HG03095 (cell line): Measurements from ENCODE around the gene TLK1.
"Not testable (repeated sequence)": the region's sequence is repeated elsewhere in the genome, so short reads cannot be mapped to it uniquely, and the experiment has no call there.

Experiments
- ATAC-seq: cut with Tn5 transposase; IDR thresholded peaks from one replicate; pipeline ENCODE4 v1.9.1; 2021; ENCODE audit warnings: moderate library complexity; ENCODE audit not compliant: unreplicated experiment

TLK1 gene

DNA sequence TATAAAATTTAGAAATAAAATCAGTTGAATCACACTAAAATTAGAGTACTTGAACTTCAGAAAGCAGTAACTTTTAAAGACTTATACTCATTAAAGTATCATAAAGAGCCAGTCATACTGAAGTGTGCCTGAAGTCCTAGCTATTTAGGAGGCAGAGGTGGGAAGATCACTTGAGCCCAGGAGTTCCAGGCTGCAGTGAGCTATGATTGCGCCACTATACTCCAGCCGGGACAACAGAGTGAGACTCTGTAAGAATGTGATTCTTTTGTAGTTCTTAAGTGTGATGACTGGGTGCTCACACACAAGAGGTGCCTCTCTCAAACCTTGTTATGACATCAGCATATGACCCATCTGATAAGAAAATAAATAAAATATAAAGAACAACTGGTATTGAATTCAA, 14.6 kb downstream of the TLK1 start:
- ATAC-seq = no peak

DNA sequence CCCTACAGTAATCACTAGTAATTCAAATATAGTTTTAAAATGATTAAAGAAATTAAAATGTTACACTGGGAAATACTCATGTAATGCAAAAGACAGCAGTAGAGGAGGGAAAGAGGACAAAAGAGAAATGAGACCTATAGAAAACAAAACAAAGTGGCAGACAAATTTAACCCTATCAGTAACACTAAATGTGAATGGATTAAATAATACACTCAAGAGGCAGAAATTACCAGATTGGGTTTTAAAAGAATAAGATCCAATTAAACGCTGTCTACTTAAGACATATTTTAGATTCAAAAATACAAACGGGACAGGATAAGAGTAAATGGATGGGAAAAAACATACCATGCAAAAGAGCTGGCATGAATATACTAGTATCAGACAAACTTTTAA, 17.0 kb downstream of the TLK1 start:
- no peak for ATAC-seq

DNA sequence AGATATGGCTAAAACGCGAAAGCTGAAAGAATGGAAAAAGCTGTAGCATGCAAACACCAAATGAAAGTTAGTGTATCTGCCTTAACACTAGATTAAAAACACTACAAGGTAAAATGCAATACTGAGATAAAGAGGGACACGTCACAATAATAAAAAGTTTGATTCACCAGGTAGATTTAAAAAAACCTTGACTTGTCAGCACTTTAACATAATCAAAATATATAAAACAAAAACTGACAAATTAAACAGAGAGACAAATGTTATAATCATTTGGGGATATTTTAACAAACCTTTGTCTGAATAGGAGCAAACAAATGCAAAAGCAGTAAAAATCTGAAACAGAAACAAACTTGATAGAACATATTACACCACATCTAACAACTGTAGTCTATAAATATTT, 18.3 kb downstream of the TLK1 start:
- ATAC-seq = no peak

DNA sequence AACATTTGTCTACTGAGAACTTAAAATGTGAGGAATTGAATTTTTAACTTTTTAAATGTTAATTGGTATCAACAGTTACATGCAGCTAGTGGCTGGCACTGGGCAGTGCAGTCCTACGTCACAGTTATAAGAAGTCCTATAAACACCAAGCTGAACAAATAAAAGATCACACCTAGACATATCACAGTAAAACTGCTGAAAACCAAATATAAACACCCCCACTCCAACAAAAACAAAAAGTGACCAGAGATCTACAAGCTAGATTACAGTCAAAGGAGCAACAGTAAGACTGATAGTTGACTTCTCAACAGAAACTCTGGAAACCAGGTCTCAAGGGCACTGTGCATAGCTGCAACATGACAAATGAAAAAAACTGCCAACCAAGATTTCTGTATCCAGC, 19.4 kb downstream of the TLK1 start:
- no peak for ATAC-seq

DNA sequence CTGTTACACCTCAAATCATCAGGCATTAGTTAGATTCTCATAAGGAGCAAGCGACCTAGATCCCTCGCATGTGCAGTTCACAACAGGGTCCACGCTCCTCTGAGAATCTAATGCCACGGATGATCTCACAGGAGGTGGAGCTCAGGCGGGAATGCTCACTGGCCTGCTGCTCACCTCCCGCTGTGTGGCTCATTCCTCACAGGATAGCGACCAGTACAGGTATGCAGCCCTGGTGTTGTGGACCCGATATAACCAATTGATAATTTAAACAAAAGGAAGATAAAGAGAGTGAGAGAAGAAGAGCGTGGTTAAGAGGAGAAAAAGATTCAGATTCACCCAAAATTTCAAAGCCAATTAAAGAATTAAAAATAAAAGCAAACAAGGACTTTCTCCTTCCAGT, 20.8 kb downstream of the TLK1 start:
- ATAC-seq = no peak

DNA sequence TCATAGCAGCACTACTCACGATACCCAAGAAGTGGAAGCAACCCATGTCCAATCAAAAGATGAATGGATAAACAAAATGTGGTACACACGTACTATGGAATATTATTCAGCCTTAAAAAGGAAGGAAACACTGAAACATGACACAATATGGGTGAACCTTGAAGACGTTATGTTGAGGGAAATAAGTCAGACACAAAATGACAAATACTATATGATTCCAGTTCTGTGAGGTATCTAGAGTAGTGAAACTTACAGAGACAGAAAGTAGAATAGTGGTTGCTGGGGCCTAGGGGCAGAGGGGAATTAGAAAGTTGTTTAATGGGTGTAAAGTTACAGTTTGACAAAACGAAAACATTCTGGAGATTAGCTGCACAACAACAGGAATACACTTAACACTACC, 24.7 kb downstream of the TLK1 start:
- ATAC-seq = peak; percentile 85

DNA sequence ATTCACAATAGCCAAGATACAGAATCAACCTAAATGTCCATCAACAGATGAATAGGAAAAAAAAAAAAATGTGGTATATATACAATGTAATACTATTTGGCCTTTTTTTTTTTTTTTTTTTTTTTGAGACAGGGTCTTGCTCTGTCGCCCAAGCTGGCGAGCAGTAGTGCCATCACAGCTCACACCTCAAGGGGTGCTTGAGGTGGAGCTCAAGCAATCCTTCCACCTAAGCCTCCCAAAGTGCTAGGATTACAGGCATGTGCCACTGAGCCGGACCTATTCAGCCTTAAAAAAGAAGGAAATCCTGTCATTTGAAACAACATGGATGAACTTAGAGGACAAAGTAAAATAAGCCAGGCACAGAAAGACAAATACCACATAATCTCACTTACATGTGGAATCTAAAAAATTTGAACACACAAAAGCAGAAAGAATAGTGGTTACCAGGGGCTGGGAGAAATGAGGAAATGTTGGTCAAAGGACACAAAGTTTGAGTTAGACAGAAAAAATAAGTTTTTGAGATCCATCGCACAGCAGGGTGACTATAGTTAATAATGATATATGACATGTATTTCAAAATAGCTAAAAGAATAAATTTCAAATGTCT, 26.0 kb downstream of the TLK1 start:
- no peak for ATAC-seq

DNA sequence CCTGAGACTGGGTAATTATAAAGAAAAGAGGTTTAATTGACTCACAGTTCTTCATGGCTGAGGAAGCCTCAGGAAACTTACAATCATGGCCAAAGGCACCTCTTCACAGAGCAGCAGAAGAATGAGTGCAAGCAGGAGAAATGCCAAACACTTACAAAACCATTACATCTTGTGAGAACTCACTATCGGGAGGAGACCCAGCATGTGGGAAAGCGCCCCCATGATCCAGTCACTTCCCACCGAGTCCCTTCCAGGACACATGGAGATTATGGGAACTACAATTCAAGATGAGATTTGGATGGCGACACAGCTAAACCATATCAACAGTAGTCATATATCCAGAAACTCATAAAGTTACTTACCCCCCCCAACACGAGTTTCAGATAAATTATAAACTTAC, 28.6 kb downstream of the TLK1 start:
- ATAC-seq = no peak

DNA sequence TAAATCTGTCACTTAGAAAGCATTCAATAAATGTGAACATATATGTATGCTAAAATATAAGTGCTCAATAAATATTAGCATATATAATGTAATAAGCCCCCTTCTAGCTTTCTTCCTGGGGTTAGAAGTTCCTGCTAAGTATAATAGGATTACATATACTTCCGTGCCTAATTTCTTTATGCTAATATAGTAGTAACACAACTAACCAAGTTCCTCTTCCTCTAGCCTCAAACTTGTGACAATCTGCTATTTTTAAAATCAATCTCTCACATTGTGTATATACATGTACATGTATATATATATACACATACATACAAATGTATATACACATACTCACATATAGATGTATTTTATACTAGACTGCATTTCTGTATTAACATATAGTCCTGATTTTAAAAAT, 32.2 kb downstream of the TLK1 start:
- no peak for ATAC-seq

DNA sequence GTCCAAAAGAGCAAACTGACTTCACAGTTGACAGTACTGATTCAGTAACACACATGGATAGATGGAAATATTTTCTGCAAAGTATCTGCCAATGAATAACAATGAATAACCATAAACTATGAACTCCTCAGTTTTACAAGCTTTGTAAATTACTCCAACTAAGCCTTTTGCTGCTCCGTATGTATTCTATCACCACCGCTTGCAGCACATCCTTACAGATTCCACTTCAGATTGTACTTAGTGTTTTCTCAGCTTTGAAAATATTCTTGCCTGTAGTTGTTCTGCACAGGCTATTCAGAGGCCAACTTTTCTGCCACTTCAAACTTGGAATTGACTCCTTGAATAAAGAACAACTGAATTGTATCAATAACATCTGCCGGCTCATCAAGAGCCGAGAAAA, 36.2 kb downstream of the TLK1 start:
- ATAC-seq = no peak

DNA sequence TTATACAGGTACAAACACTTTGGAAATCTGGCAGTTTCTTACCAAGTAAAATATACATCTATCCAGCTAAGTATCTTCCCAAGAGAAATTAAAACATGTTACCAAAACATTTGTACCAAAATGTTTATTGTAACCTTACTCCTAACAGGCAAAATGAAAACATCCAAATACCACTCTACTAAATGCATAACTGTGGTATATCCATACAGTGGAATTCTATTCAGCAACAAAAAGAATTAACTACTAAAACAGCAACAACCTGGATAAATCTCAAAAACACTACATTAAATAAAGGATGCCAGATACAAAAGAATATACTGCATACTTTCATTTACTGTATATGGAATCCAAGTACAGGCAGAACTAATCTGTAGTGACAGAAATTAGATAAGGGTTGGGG, 51.1 kb downstream of the TLK1 start:
- ATAC-seq = no peak

DNA sequence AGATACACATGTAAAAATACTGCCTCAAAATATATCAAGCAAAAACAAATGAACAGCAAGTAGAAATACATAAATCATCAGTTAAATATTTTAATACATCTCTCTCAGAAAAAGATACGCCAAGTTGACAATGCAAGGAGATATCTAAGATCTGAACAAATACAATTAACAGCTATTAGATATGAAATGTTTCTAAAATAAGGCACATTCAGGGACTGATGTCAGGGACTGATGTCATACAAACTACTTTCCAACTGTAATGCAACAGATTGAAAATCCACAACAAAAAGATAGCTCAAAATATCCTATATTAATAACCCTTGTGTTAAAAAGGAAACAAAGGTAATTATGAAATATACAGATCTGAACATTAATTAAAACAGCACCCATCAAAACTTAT, 51.7 kb downstream of the TLK1 start:
- ATAC-seq = no peak

DNA sequence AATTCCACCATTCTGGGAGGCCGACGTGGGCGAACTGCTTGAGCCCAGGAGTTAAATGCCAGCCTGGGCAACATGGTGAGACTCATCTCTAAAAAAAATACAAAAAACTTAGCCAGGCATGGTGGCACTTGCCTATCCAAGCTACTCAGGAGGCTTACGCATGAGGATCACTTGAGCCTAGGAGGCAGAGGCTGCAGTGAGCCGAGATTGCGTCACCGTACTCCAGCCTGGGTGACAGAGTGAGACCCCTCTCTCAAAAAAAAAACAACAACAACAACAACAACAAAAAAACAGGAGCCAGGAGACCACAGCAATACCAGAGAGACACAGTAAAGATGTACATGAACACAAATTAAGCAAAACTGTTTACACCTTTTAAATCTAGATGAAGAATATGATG, 52.9 kb downstream of the TLK1 start:
- ATAC-seq = no peak

DNA sequence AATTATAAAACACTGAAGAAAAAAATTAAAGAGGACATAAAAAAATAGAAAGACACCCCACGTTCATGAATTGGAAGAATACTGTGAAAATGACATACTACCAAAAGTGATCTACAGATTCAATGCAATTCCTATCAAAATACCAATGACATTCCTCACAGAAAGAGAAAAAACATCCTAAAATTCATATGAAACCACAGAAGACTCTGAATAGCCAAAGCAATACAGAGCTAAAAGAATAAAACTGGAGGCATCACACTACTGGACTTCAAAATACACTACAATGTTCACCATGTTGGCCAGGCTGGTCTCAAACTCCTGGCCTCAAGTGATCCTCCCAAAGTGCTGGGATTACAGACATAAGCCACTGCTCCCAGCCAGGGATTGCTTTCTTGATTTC, 56.3 kb downstream of the TLK1 start:
- ATAC-seq = no peak

DNA sequence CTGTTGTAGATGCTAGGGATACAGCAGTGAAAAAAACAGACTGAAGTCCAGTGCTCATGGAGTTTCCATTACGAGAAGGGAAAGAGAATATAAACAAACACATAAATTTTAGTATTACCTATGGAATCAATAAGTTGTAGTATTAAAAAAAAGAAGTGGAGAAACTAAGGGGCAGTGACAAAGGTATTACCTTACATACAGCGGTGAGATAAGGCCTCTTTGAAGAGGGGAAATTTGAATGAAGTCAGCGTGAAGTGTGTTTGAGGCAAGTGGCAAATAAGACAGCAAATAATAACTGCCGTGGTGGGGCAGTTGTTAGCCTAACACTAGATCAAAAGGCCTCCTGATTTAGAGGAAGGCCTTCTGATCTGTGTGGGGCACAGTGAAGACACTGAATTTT, 57.9 kb downstream of the TLK1 start:
- ATAC-seq = no peak

DNA sequence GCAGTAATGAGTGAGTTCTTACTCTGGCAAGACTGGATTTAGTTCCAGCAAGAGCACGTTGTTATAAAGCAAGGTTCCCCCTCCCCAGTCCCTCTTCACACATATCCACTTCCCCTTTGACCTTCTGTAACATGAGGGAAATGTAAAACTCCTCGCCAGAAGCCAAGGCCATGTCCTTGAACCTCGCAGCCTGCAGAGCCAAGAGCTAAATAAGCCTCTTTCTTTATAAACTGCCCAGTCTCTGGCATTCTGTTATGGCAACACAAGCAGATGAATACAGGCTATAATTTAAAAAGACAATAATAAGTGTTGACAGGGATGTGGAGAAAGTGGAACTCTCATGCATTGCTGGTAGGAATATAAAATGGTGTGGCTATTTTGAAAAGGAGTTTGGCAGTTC, 60.3 kb downstream of the TLK1 start:
- no peak for ATAC-seq

DNA sequence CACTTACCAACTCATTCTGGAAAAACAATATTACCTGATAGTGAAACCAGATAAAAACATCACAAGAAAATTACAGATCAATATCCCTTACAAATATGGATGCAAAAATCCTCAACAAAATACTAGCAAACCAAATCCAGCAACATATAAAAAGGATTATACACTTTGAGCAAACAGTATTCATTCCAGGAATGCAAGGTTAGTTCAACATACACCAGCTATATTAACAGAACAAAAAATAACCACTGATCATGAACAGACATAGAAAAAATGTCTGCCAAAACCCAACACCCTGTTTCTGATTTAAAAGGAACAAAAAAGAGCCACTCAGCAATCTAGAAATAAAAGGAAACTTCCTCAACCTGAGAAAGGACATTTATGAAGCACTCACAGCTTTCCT, 62.1 kb downstream of the TLK1 start:
- no peak for ATAC-seq

DNA sequence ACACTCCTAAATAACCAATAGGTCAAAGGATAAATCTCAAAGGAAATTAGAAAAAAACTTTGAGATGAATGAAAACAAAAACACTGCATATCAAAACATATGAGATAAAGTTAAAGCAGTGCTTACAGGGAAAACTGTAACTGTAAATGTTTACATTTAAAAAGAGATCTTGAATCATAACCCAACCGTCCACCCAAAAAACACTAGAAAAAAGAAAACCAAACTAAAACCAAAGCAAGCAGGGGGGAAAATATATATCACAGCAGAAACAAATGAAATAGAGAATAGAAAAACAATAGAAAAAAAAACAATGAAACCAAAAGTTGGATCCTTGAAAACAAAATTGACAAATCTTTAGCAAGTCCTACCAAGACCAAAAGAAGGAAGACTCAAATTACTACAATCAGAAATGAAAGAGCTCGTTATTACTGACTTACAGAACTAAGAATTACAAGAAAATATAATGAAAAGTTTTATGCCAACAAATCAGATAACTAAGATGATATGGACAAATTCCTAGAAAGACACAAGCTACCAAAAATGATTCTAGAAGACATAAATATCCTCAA, 65.6 kb downstream of the TLK1 start:
- no peak for ATAC-seq

DNA sequence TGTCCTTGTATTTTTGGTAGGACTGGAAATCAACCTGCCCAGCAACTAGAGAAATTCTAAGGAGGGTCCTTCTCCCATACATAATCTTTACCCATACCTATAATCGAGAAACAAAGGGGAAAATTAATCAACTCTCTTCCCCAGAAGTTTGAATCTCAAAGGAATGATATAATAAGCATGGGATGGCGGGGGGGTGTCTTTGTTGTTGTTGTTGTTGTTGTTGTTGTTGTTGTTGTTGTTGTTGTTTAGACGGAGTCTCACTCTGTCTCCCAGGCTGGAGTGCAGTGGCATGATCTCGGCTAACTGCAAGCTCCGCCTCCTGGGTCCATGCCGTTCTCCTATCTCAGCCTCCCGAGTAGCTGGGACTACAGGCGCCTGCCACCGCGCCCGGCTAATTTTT, 69.2 kb downstream of the TLK1 start:
- not testable (repeated sequence) for ATAC-seq

DNA sequence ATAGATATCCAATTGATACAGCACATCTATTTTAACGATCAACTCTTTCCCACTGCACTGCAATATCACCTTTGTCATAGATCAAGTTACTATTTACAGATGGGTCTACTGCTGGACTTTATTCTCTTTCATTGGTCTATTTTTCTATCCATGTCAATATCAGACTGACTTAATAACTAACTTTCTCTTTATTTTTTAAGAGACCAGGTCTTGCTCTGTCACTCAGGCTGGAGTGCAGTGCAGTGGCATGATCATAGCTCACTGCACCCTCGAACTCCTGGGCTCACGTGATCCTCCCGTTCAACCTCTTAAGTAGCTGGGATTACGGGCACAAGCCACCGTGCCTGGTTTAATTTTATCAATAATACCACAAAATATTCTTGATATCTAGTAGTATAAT, 71.2 kb downstream of the TLK1 start:
- no peak for ATAC-seq

DNA sequence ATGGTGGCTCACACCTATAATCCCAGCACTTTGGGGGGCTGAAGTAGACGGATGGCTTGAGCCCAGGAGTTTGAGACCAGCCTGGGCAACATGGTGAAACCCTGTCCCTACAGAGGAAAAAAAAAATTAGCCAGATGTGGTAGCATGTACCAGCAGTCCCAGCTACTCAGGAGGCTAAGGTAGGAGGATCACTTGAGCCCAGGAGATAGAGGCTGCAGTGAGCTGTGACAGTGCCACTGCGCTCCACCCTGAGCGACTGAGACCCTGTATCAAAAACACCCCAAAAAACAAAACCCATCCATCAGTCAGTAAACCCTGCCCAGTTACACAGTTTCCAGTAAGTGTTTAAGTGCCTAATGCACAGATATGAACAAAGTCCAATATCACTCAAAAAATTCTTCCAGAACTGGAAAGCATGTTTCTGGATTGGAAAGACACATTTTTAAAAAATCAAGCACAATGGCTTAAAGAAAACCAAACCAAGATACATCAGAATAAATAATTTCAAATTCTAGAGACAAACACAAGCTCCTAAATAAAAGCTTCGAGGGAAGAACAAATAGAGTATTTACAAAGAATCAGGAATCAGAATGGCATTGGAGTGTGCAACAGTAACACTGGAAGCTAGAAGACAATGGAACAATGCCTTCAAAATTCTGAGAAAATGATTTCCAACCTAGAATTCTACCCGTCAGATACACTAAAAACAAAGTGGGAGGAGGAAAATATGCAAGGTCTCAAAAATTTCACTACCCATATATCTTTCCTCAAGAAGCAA, 72.4 kb downstream of the TLK1 start:
- ATAC-seq = no peak

DNA sequence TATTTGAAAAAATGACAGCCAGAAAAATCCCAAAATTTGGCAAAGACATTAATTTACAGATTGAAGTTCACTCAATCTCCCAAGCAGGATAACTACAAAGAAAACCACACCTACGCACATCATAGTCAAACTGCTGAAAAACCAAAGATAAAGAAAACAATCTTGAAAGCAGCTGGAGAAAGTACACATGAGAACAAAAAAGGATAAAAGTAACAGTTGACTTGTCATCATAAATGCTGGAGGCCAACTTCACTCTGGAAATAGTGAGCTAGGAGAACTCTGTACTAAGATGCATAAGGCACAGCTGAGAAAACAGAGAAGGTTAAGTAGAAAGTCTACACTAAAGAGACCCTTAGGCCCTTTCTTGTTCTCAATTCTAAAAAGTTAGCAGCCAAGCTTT, 73.1 kb downstream of the TLK1 start:
- ATAC-seq = no peak
